ENCODE measurements around the gene CALD1.

Gene CALD1

GRCh38 chr7:134936893-134937510 is 157.6 kb downstream of the CALD1 start:
- Histone ChIP-seq H3K23ac (ENCODE audit: low read length) (no peak overlapping the region), H3K4me2 (ENCODE audit: low read length) (no peak overlapping the region), H3K4me3 (ENCODE audit: low read depth, low read length) (no peak overlapping the region), H3K27ac (ENCODE audit: low read depth, low read length) (no peak overlapping the region), H2BK120ac (ENCODE audit: insufficient read depth, low read length, poor library complexity) (no peak overlapping the region), H2BK5ac (ENCODE audit: low read depth, low read length, poor library complexity) (no peak overlapping the region), H4K12ac (ENCODE audit: low read depth, low read length) (no peak overlapping the region), H2AFZ (ENCODE audit: insufficient read depth, low read length, poor library complexity) (no peak overlapping the region), H3K79me2 (ENCODE audit: control insufficient read depth, insufficient read depth, low read length, poor library complexity) (peaks cover 4% of the 10 kb centered on the region), H2AK5ac (ENCODE audit: low read length) (no peak overlapping the region), H3K4ac (ENCODE audit: low read depth, low read length) (no peak overlapping the region), H4K91ac (ENCODE audit: low read depth, low read length) (no peak overlapping the region), H3K79me1 (ENCODE audit: low read length) (peaks cover 14% of the 10 kb centered on the region), H3K36me3 (ENCODE audit: control insufficient read depth in 1 of 2, insufficient read depth in 2 of 2, low read length in 2 of 2) (peaks cover 11 to 36% of the 10 kb centered on the region in 2 experiments), H4K8ac (ENCODE audit: low read depth, low read length) (no peak overlapping the region), H3K4me1 (ENCODE audit: control insufficient read depth in 1 of 2, insufficient read depth in 2 of 2, low read length in 2 of 2) (peaks cover 24 to 31% of the 10 kb centered on the region in 2 experiments), H2BK12ac (ENCODE audit: low read length) (no peak overlapping the region), H3K18ac (ENCODE audit: low read length) (no peak overlapping the region), H3K14ac (ENCODE audit: low read length) (no peak overlapping the region), H3K9me3 (ENCODE audit: insufficient read depth, low read depth, low read length) (no peaks in the 10 kb centered on the region), H3K9ac (ENCODE audit: low read length) (no peak overlapping the region), H3K27me3 (ENCODE audit: insufficient read depth, low read length) (no peaks in the 10 kb centered on the region)
- WGBS (ENCODE audit: extremely low coverage, insufficient coverage, insufficient read length) = no CpG with 5 or more reads among the region's 3 CpGs
- DNase-seq = peak in 1 of 2 donors; percentile 40

DNA sequence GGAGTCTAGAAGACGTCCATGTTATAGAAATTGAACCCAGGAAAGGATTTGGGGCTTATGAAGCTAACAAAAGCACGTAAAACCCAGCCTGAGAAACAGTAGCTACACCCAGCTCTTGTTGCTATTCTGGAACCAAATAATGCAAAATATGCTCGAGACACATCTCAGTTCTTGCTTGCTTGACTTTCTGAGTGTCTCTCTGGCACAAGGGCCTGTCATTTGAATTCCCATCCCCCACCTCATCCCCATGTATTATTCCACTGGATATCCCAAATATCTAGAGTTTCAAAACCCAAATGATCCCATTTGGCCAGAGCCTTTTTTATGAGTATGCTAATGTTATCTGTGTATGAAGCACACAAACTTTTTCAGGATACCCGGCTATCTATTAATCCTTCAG is 158.7 kb downstream of the CALD1 start:
- Histone ChIP-seq H3K4me2 (ENCODE audit: low read length) (no peak overlapping the region), H3K79me2 (ENCODE audit: control insufficient read depth, insufficient read depth, low read length, poor library complexity) (peaks cover 5% of the 10 kb centered on the region), H3K79me1 (ENCODE audit: low read length) (peaks cover 15% of the 10 kb centered on the region), H3K4ac (ENCODE audit: low read depth, low read length) (no peak overlapping the region), H4K12ac (ENCODE audit: low read depth, low read length) (no peak overlapping the region), H4K91ac (ENCODE audit: low read depth, low read length) (peak overlapping the region; percentile 1), H2BK12ac (ENCODE audit: low read length) (peak overlapping the region; percentile 17), H3K27ac (ENCODE audit: low read depth, low read length) (peak overlapping the region; percentile 12), H3K36me3 (ENCODE audit: control insufficient read depth in 1 of 2, insufficient read depth in 2 of 2, low read length in 2 of 2) (peaks cover 7 to 28% of the 10 kb centered on the region in 2 experiments), H2BK5ac (ENCODE audit: low read depth, low read length, poor library complexity) (no peak overlapping the region), H4K8ac (ENCODE audit: low read depth, low read length) (no peak overlapping the region), H3K23ac (ENCODE audit: low read length) (no peak overlapping the region), H2AFZ (ENCODE audit: insufficient read depth, low read length, poor library complexity) (no peak overlapping the region), H3K27me3 (ENCODE audit: insufficient read depth, low read length) (no peaks in the 10 kb centered on the region), H3K18ac (ENCODE audit: low read length) (no peak overlapping the region), H3K4me3 (ENCODE audit: low read depth, low read length) (no peak overlapping the region), H3K4me1 (ENCODE audit: control insufficient read depth in 1 of 2, insufficient read depth in 2 of 2, low read length in 2 of 2) (peaks cover 18 to 25% of the 10 kb centered on the region in 2 experiments), H2BK120ac (ENCODE audit: insufficient read depth, low read length, poor library complexity) (no peak overlapping the region), H3K9ac (ENCODE audit: low read length) (no peak overlapping the region), H2AK5ac (ENCODE audit: low read length) (no peak overlapping the region), H3K14ac (ENCODE audit: low read length) (peak overlapping the region; percentile 2), H3K9me3 (ENCODE audit: insufficient read depth, low read depth, low read length) (no peaks in the 10 kb centered on the region)
- no CpG with 5 or more reads among the region's 4 CpGs for WGBS (ENCODE audit: extremely low coverage, insufficient coverage, insufficient read length)
- peak in 1 of 2 donors; percentile 15 for DNase-seq

DNA sequence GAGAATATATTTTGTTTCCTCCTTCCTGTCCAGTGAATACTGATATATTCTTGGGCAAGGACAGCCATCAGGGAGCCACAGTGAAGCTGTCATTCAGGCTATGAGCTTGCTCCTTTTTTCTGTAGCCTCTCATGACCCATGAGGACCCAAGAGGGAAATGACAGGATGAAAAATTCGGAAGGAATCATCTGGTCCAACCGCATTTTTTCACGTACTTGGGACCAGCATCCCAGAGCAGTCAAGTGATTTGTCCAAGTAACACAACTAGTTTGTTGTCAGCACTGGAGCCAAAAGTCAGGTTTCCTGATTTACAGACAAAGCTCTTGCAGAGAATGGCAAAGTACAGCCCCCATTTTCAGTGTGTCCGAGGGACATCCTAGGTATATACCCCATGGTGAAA is 159.7 kb downstream of the CALD1 start:
- DNase-seq = peak; percentile 92 to 95
- Histone ChIP-seq H3K9me3 (ENCODE audit: insufficient read depth, low read depth, low read length) (no peaks in the 10 kb centered on the region), H3K9ac (ENCODE audit: low read length) (no peak overlapping the region), H3K79me1 (ENCODE audit: low read length) (peaks cover 15% of the 10 kb centered on the region), H4K12ac (ENCODE audit: low read depth, low read length) (no peak overlapping the region), H2BK120ac (ENCODE audit: insufficient read depth, low read length, poor library complexity) (no peak overlapping the region), H4K8ac (ENCODE audit: low read depth, low read length) (no peak overlapping the region), H4K91ac (ENCODE audit: low read depth, low read length) (no peak overlapping the region), H3K4ac (ENCODE audit: low read depth, low read length) (no peak overlapping the region), H3K4me2 (ENCODE audit: low read length) (no peak overlapping the region), H2AK5ac (ENCODE audit: low read length) (no peak overlapping the region), H3K18ac (ENCODE audit: low read length) (no peak overlapping the region), H2BK12ac (ENCODE audit: low read length) (no peak overlapping the region), H3K79me2 (ENCODE audit: control insufficient read depth, insufficient read depth, low read length, poor library complexity) (peaks cover 5% of the 10 kb centered on the region), H3K14ac (ENCODE audit: low read length) (no peak overlapping the region), H3K36me3 (ENCODE audit: control insufficient read depth in 1 of 2, insufficient read depth in 2 of 2, low read length in 2 of 2) (peaks cover 7 to 27% of the 10 kb centered on the region in 2 experiments), H3K23ac (ENCODE audit: low read length) (no peak overlapping the region), H3K4me1 (ENCODE audit: control insufficient read depth in 1 of 2, insufficient read depth in 2 of 2, low read length in 2 of 2) (peaks cover 18 to 25% of the 10 kb centered on the region in 2 experiments), H3K27me3 (ENCODE audit: insufficient read depth, low read length) (no peaks in the 10 kb centered on the region), H2AFZ (ENCODE audit: insufficient read depth, low read length, poor library complexity) (no peak overlapping the region), H2BK5ac (ENCODE audit: low read depth, low read length, poor library complexity) (no peak overlapping the region), H3K4me3 (ENCODE audit: low read depth, low read length) (no peak overlapping the region), H3K27ac (ENCODE audit: low read depth, low read length) (peak overlapping the region; percentile 91)
- no CpG with 5 or more reads among the region's 4 CpGs for WGBS (ENCODE audit: extremely low coverage, insufficient coverage, insufficient read length)

GRCh38 chr7:134940729-134941128 is 161.3 kb downstream of the CALD1 start:
- Histone ChIP-seq H2BK12ac (ENCODE audit: low read length) (no peak overlapping the region), H3K27ac (ENCODE audit: low read depth, low read length) (peak overlapping the region; percentile 91), H4K12ac (ENCODE audit: low read depth, low read length) (no peak overlapping the region), H3K4me1 (ENCODE audit: control insufficient read depth in 1 of 2, insufficient read depth in 2 of 2, low read length in 2 of 2) (peaks cover 18 to 25% of the 10 kb centered on the region in 2 experiments), H2BK120ac (ENCODE audit: insufficient read depth, low read length, poor library complexity) (no peak overlapping the region), H2BK5ac (ENCODE audit: low read depth, low read length, poor library complexity) (no peak overlapping the region), H3K18ac (ENCODE audit: low read length) (no peak overlapping the region), H2AK5ac (ENCODE audit: low read length) (no peak overlapping the region), H3K4me3 (ENCODE audit: low read depth, low read length) (no peak overlapping the region), H3K9me3 (ENCODE audit: insufficient read depth, low read depth, low read length) (no peaks in the 10 kb centered on the region), H3K14ac (ENCODE audit: low read length) (no peak overlapping the region), H3K9ac (ENCODE audit: low read length) (no peak overlapping the region), H4K8ac (ENCODE audit: low read depth, low read length) (no peak overlapping the region), H3K27me3 (ENCODE audit: insufficient read depth, low read length) (no peaks in the 10 kb centered on the region), H3K4ac (ENCODE audit: low read depth, low read length) (no peak overlapping the region), H2AFZ (ENCODE audit: insufficient read depth, low read length, poor library complexity) (no peak overlapping the region), H4K91ac (ENCODE audit: low read depth, low read length) (no peak overlapping the region), H3K36me3 (ENCODE audit: control insufficient read depth in 1 of 2, insufficient read depth in 2 of 2, low read length in 2 of 2) (peaks cover 2 to 20% of the 10 kb centered on the region in 2 experiments), H3K4me2 (ENCODE audit: low read length) (no peak overlapping the region), H3K79me1 (ENCODE audit: low read length) (peaks cover 12% of the 10 kb centered on the region), H3K23ac (ENCODE audit: low read length) (no peak overlapping the region), H3K79me2 (ENCODE audit: control insufficient read depth, insufficient read depth, low read length, poor library complexity) (peaks cover 5% of the 10 kb centered on the region)
- DNase-seq = peak in 1 of 2 donors; percentile 67
